Mesendoderm (in vitro differentiated cells): ENCODE results near the gene KHDC1.
"Not testable (repeated sequence)": the region's sequence is repeated elsewhere in the genome, so short reads cannot be mapped to it uniquely, and the experiment has no call there.

ENCODE experiments used
- DNase-seq: peaks from one replicate; pipeline ENCODE4 v3.0.0; 2013
- H2AK5ac ChIP-seq: 2 replicates; pipeline ENCODE4 v1.6.1; 2013; ENCODE audit warnings: low read length, inconsistent platforms
- H2BK120ac ChIP-seq: 2 replicates; pipeline ENCODE4 v1.6.1; 2013; ENCODE audit warnings: low read depth, mild to moderate bottlenecking, low read length, moderate library complexity, mixed read lengths
- H2BK15ac ChIP-seq: replicated peaks from 2 replicates; pipeline ENCODE4 v1.6.1; 2013; ENCODE audit warnings: low read depth, mild to moderate bottlenecking, moderate library complexity
- H2BK5ac ChIP-seq: 2 replicates; pipeline ENCODE4 v1.6.1; 2013; ENCODE audit warnings: low read length, inconsistent platforms
- H3K18ac ChIP-seq: 2 replicates; pipeline ENCODE4 v1.6.1; 2013; ENCODE audit warnings: mild to moderate bottlenecking, low read length, mixed read lengths
- H3K23ac ChIP-seq: one replicate; pipeline ENCODE4 v1.6.1; 2013; ENCODE audit warnings: low read length
- H3K27ac ChIP-seq: 2 replicates; pipeline ENCODE4 v1.5.1; 2013; ENCODE audit warnings: low read depth, mild to moderate bottlenecking, inconsistent platforms, low read length, moderate library complexity
- H3K27me3 ChIP-seq: 2 replicates; pipeline ENCODE4 v1.6.1; 2013; ENCODE audit warnings: low read length, control low read depth, mild to moderate bottlenecking, inconsistent platforms; ENCODE audit not compliant: insufficient read depth, poor library complexity
- H3K36me3 ChIP-seq: 2 replicates; pipeline ENCODE4 v1.6.1; 2013; ENCODE audit warnings: low read length, inconsistent platforms; ENCODE audit not compliant: control insufficient read depth, insufficient read depth
- H3K4ac ChIP-seq: one replicate; pipeline ENCODE4 v1.6.1; 2013; ENCODE audit warnings: low read depth, mild to moderate bottlenecking, low read length, moderate library complexity
- H3K4me1 ChIP-seq: 2 replicates; pipeline ENCODE4 v1.6.1; 2013; ENCODE audit warnings: low read depth, low read length, inconsistent platforms; ENCODE audit not compliant: control insufficient read depth
- H3K4me2 ChIP-seq: 2 replicates; pipeline ENCODE4 v1.6.1; 2013; ENCODE audit warnings: low read length
- H3K4me3 ChIP-seq: 2 replicates; pipeline ENCODE4 v1.5.1; 2013; ENCODE audit warnings: mild to moderate bottlenecking, low read length
- H3K56ac ChIP-seq: one replicate; pipeline ENCODE4 v1.6.1; 2013; ENCODE audit warnings: low read length
- H3K79me1 ChIP-seq: 2 replicates; pipeline ENCODE4 v1.6.1; 2013; ENCODE audit warnings: low read length, inconsistent platforms
- H3K79me2 ChIP-seq: 2 replicates; pipeline ENCODE4 v1.6.1; 2013; ENCODE audit warnings: mild to moderate bottlenecking, low read length; ENCODE audit not compliant: control insufficient read depth, insufficient read depth
- H3K9ac ChIP-seq: 2 replicates; pipeline ENCODE4 v1.6.1; 2013; ENCODE audit warnings: low read length, inconsistent platforms
- H4K5ac ChIP-seq: one replicate; pipeline ENCODE4 v1.6.1; 2013; ENCODE audit warnings: low read length
- H4K8ac ChIP-seq: one replicate; pipeline ENCODE4 v1.6.1; 2013; ENCODE audit warnings: low read depth, mild to moderate bottlenecking, control low read depth, low read length, moderate library complexity
- WGBS: extraction: QIAGEN DNeasy Blood & Tissue Kit; methylation state at CpG from one replicate; pipeline ENCODE4 v1.1.7; 2013; ENCODE audit warnings: low lambda C conversion rate, missing lambda C conversion rate; ENCODE audit not compliant: insufficient coverage; ENCODE audit errors: extremely low coverage; 5-methylcytosine and 5-hydroxymethylcytosine counted together

The KHDC1 gene

GRCh38 chr6:73242001-73242400 lies 21.0 kb downstream of the KHDC1 start:
- H3K23ac ChIP-seq = no peak overlapping the region
- no peak overlapping the region for H3K9ac ChIP-seq
- no peak overlapping the region for H2BK5ac ChIP-seq
- no peaks in the 10 kb centered on the region for H3K79me1 ChIP-seq
- no CpG with 5 or more reads among the region's 5 CpGs for WGBS
- H3K4me1 ChIP-seq = no peaks in the 10 kb centered on the region
- no peak overlapping the region for H4K8ac ChIP-seq
- H3K36me3 ChIP-seq = no peaks in the 10 kb centered on the region
- no peaks in the 10 kb centered on the region for H3K79me2 ChIP-seq
- no peak overlapping the region for H3K56ac ChIP-seq
- H4K5ac ChIP-seq = no peak overlapping the region
- H3K27ac ChIP-seq = no peak overlapping the region
- no peaks in the 10 kb centered on the region for H3K27me3 ChIP-seq
- no peak overlapping the region for H3K4ac ChIP-seq
- no peak overlapping the region for H2BK15ac ChIP-seq
- H3K18ac ChIP-seq = no peak overlapping the region
- DNase-seq = no peak
- no peak overlapping the region for H2AK5ac ChIP-seq
- H3K4me3 ChIP-seq = no peak overlapping the region
- no peak overlapping the region for H2BK120ac ChIP-seq
- no peak overlapping the region for H3K4me2 ChIP-seq

- Histone ChIP-seq H3K4ac (no peak overlapping the region), H2BK5ac (no peak overlapping the region), H4K5ac (no peak overlapping the region), H4K8ac (no peak overlapping the region), H3K27ac (no peak overlapping the region), H3K4me1 (no peaks in the 10 kb centered on the region), H2BK15ac (no peak overlapping the region), H2BK120ac (no peak overlapping the region), H3K56ac (no peak overlapping the region), H2AK5ac (no peak overlapping the region), H3K4me2 (no peak overlapping the region), H3K79me1 (no peaks in the 10 kb centered on the region), H3K4me3 (no peak overlapping the region), H3K23ac (no peak overlapping the region), H3K9ac (no peak overlapping the region), H3K36me3 (no peaks in the 10 kb centered on the region), H3K27me3 (no peaks in the 10 kb centered on the region), H3K18ac (no peak overlapping the region), H3K79me2 (no peaks in the 10 kb centered on the region)
- no peak for DNase-seq
- no CpG with 5 or more reads among the region's 4 CpGs for WGBS
These were observed 22.3 kb downstream of the KHDC1 start for GRCh38 chr6:73240730-73241129.

- Histone ChIP-seq H2AK5ac (no peak overlapping the region), H3K27me3 (no peaks in the 10 kb centered on the region), H2BK120ac (no peak overlapping the region), H3K4me3 (no peak overlapping the region), H3K18ac (no peak overlapping the region), H3K79me2 (no peaks in the 10 kb centered on the region), H4K8ac (no peak overlapping the region), H3K56ac (no peak overlapping the region), H3K4me1 (no peaks in the 10 kb centered on the region), H3K27ac (no peak overlapping the region), H4K5ac (no peak overlapping the region), H3K4me2 (no peak overlapping the region), H3K79me1 (no peaks in the 10 kb centered on the region), H2BK5ac (no peak overlapping the region), H2BK15ac (no peak overlapping the region), H3K36me3 (no peaks in the 10 kb centered on the region), H3K23ac (no peak overlapping the region), H3K4ac (no peak overlapping the region), H3K9ac (no peak overlapping the region)
- no CpG with 5 or more reads among the region's 5 CpGs for WGBS
- DNase-seq = no peak
These were observed 26.7 kb downstream of the KHDC1 start for GRCh38 chr6:73236144-73236750.

- Histone ChIP-seq H3K9ac (no peak overlapping the region), H2BK120ac (no peak overlapping the region), H3K4me3 (no peak overlapping the region), H3K27ac (no peak overlapping the region), H3K79me2 (no peaks in the 10 kb centered on the region), H3K4ac (no peak overlapping the region), H3K36me3 (no peaks in the 10 kb centered on the region), H3K79me1 (no peaks in the 10 kb centered on the region), H3K23ac (no peak overlapping the region), H2BK5ac (no peak overlapping the region), H2BK15ac (no peak overlapping the region), H3K27me3 (no peaks in the 10 kb centered on the region), H3K56ac (no peak overlapping the region), H3K18ac (no peak overlapping the region), H4K8ac (no peak overlapping the region), H3K4me2 (no peak overlapping the region), H2AK5ac (no peak overlapping the region), H3K4me1 (no peaks in the 10 kb centered on the region), H4K5ac (no peak overlapping the region)
- WGBS = no CpG with 5 or more reads among the region's 1 CpG
- no peak for DNase-seq
These were observed 28.3 kb downstream of the KHDC1 start for GRCh38 chr6:73234733-73235132.

GRCh38 chr6:73233971-73234370 lies 29.0 kb downstream of the KHDC1 start:
- H3K56ac ChIP-seq, H3K4ac ChIP-seq, DNase-seq, H3K9ac ChIP-seq, H3K4me3 ChIP-seq, H2AK5ac ChIP-seq, H3K79me2 ChIP-seq, H3K4me1 ChIP-seq, H4K8ac ChIP-seq, H3K79me1 ChIP-seq, H3K27me3 ChIP-seq, H2BK15ac ChIP-seq, H2BK5ac ChIP-seq, H2BK120ac ChIP-seq, H3K4me2 ChIP-seq, H3K18ac ChIP-seq, H4K5ac ChIP-seq, H3K36me3 ChIP-seq, H3K27ac ChIP-seq, H3K23ac ChIP-seq: not testable (repeated sequence)
- WGBS = no CpG with 5 or more reads among the region's 3 CpGs

- no peak for DNase-seq
- Histone ChIP-seq H4K8ac (no peak overlapping the region), H3K4me1 (no peaks in the 10 kb centered on the region), H2BK5ac (no peak overlapping the region), H2AK5ac (no peak overlapping the region), H2BK120ac (no peak overlapping the region), H3K4ac (no peak overlapping the region), H3K9ac (no peak overlapping the region), H3K27ac (no peak overlapping the region), H3K4me3 (no peak overlapping the region), H3K79me2 (no peaks in the 10 kb centered on the region), H3K23ac (no peak overlapping the region), H3K27me3 (no peaks in the 10 kb centered on the region), H3K56ac (no peak overlapping the region), H2BK15ac (no peak overlapping the region), H3K4me2 (no peak overlapping the region), H4K5ac (no peak overlapping the region), H3K36me3 (no peaks in the 10 kb centered on the region), H3K18ac (no peak overlapping the region), H3K79me1 (no peaks in the 10 kb centered on the region)
- WGBS = no CpG with 5 or more reads among the region's 6 CpGs
These were observed 29.9 kb downstream of the KHDC1 start for GRCh38 chr6:73233048-73233447.
